ENCODE measurements around the gene UTP4. TPM values are rescaled to one million over a fixed set of nuclear protein-coding genes. Genes with fewer than 3 reads are reported as not detected.
A peak's percentile ranks its signal among the peaks of the same experiment; 100 is the strongest.
"Not testable (repeated sequence)": the region's sequence is repeated elsewhere in the genome, so short reads cannot be mapped to it uniquely, and the experiment has no call there.

Gene UTP4
- total and polyA plus RNA-seq, 12 donors = 8.8 to 51.2 (median 24.0) TPM

DNA sequence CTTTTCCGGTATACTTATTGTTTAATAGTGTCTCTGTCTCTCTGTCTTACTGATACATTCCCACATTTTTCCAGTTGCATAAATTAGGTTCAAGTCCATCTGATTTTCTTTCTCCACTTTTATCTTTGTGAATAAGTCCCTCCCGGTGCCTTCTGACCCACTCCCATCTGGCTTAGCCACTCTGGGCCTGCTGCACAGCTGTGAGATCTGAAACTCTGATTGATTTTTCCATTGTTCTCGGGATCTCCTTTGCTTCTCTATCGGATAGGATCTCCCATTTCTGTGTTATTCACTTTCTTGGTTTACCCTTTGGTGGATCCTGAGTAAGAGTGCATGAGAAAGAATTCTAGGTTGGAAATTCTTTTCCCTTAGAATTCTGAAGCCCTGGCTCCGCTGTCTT is 8.6 kb downstream of the UTP4 start:
- Histone ChIP-seq H3K27me3 (no peaks in the 10 kb centered on the region), H3K9me3 (replicated peaks in 1 of 3) (no peaks in the 10 kb centered on the region), H3K36me3 (replicated peaks in 1 of 2) (peaks cover 0 to 77% of the 10 kb centered on the region in 2 donors), H3K27ac (no peak overlapping the region), H3K4me3 (no peak overlapping the region), H3K4me1 (replicated peaks in 1 of 2) (peaks cover 0 to 11% of the 10 kb centered on the region in 2 donors)
- WGBS, 4 donors = 90 to 96% (median 94%) methylated on average over 5 of the region's 5 CpGs
- TF ChIP-seq POLR2A (IDR thresholded peaks at IDR 0.05) = no peak
- TF ChIP-seq, protein P1, sequence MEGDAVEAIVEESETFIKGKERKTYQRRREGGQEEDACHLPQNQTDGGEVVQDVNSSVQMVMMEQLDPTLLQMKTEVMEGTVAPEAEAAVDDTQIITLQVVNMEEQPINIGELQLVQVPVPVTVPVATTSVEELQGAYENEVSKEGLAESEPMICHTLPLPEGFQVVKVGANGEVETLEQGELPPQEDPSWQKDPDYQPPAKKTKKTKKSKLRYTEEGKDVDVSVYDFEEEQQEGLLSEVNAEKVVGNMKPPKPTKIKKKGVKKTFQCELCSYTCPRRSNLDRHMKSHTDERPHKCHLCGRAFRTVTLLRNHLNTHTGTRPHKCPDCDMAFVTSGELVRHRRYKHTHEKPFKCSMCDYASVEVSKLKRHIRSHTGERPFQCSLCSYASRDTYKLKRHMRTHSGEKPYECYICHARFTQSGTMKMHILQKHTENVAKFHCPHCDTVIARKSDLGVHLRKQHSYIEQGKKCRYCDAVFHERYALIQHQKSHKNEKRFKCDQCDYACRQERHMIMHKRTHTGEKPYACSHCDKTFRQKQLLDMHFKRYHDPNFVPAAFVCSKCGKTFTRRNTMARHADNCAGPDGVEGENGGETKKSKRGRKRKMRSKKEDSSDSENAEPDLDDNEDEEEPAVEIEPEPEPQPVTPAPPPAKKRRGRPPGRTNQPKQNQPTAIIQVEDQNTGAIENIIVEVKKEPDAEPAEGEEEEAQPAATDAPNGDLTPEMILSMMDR (IDR thresholded peaks at IDR 0.05) = no peak
- DNase-seq = no peak
- intact Hi-C loops (cut with DNase I) = no loop called here

DNA sequence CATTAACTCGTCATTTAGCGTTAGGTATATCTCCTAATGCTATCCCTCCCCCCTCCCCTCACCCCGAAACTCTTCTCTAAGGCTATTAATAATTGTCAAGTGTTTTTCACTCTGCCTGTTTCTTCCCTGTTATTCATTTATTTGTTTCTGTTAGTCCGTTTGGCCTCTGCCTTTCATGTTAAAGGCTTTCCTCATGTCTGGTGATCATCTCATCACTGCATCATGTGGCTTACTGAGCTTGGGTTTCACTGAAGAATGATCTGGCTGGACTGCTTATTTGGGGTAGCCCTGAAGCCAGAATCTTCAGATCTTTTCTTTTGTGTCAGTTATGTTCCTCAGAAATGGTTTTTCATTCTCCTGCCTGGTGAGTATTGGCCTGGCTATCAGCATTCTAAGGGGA is 9.5 kb downstream of the UTP4 start:
- Histone ChIP-seq H3K4me3 (no peak overlapping the region), H3K9me3 (replicated peaks in 1 of 3) (no peaks in the 10 kb centered on the region), H3K36me3 (replicated peaks in 1 of 2) (peaks cover 0 to 73% of the 10 kb centered on the region in 2 donors), H3K27ac (no peak overlapping the region), H3K4me1 (replicated peaks in 1 of 2) (peaks cover 0 to 15% of the 10 kb centered on the region in 2 donors), H3K27me3 (no peaks in the 10 kb centered on the region)
- intact Hi-C loops (cut with DNase I) = no loop called here
- no peak for DNase-seq
- WGBS, 4 donors = 90 to 96% (median 93%) methylated on average over 4 of the region's 4 CpGs
- TF ChIP-seq, protein P1 (IDR thresholded peaks at IDR 0.05) = no peak
- no peak for TF ChIP-seq POLR2A (IDR thresholded peaks at IDR 0.05)

DNA sequence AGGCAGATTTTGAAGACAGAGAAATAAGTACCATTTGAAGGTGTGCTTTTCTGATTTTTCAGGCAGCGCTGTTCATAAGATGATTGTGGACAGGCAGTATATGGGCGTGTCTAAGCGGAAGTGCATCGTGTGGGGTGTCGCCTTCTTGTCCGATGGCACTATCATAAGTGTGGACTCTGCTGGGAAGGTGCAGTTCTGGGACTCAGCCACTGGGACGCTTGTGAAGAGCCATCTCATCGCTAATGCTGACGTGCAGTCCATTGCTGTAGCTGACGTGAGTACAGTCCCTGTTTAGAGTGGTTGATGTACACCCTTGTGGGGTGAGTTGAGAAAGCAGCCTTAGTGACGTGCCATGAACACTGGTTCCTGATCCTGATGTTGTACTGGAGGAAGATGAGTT is 10.7 kb downstream of the UTP4 start:
- peaks cover 0 to 62% of the 10 kb centered on the region in 2 donors for H3K36me3 ChIP-seq (replicated peaks in 1 of 2)
- TF ChIP-seq POLR2A (IDR thresholded peaks at IDR 0.05) = no peak
- TF ChIP-seq, protein P1 (IDR thresholded peaks at IDR 0.05) = peak in 1 of 6 experiments; percentile 2

GRCh38 chr16:69145658-69146057 is 13.2 kb downstream of the UTP4 start:
- H3K36me3 ChIP-seq (replicated peaks in 1 of 2) = peaks cover 0 to 47% of the 10 kb centered on the region in 2 donors
- intact Hi-C loops (cut with DNase I) = no loop called here
- no peak overlapping the region for H3K4me3 ChIP-seq
- DNase-seq = peak in 6 of 7 donors; percentile 57 to 84 (median 70)
- H3K4me1 ChIP-seq (replicated peaks in 1 of 2) = peaks cover 0 to 15% of the 10 kb centered on the region in 2 donors
- peak in 1 of 2 donors; percentile 19 for TF ChIP-seq POLR2A (IDR thresholded peaks at IDR 0.05)
- TF ChIP-seq, protein P1 (IDR thresholded peaks at IDR 0.05) = no peak
- peak overlapping the region in 4 of 5 donors; percentile 16 to 77 (median 51) for H3K27ac ChIP-seq
- 34 to 44% (median 40%) methylated on average over 4 of the region's 4 CpGs for WGBS, 4 donors
- no peaks in the 10 kb centered on the region for H3K9me3 ChIP-seq (replicated peaks in 1 of 3)
- no peaks in the 10 kb centered on the region for H3K27me3 ChIP-seq

More for the DNA sequence above, 10.7 kb downstream of the UTP4 start:
- Histone ChIP-seq H3K9me3 (replicated peaks in 1 of 3) (no peaks in the 10 kb centered on the region), H3K27ac (no peak overlapping the region), H3K27me3 (no peaks in the 10 kb centered on the region), H3K4me1 (replicated peaks in 1 of 2) (peaks cover 0 to 15% of the 10 kb centered on the region in 2 donors), H3K4me3 (no peak overlapping the region)
- intact Hi-C loops (cut with DNase I) = no loop called here
- 90 to 95% (median 94%) methylated on average over 10 to 11 of the region's 11 CpGs for WGBS, 4 donors
- DNase-seq = no peak

GRCh38 chr16:69149621-69150020 is 17.2 kb downstream of the UTP4 start:
- not testable (repeated sequence) for DNase-seq; H3K27ac ChIP-seq; H3K9me3 ChIP-seq (replicated peaks in 1 of 3); H3K4me3 ChIP-seq; H3K27me3 ChIP-seq
- H3K36me3 ChIP-seq (replicated peaks in 1 of 2) = peaks cover 0 to 50% of the 10 kb centered on the region in 2 donors
- peaks cover 0 to 15% of the 10 kb centered on the region in 2 donors for H3K4me1 ChIP-seq (replicated peaks in 1 of 2)
- WGBS, 4 donors = 86 to 91% (median 89%) methylated on average over 9 of the region's 9 CpGs
- intact Hi-C loops (cut with DNase I) = loop anchor here (5.0 to 10.0 kb wide), 2 partner anchors 138 to 145 kb away; no protein-coding TSS in a partner anchor

Data from adrenal gland (tissue), 12 donors.